GM12891 (cell line): ENCODE results near the gene CD44.

Experiments used
- DNase-seq: peaks from one replicate; pipeline ENCODE4 v3.0.0; 2011; ENCODE audit warnings: low spot score; ENCODE audit not compliant: insufficient read length
- FAIRE-seq: peaks from 2 replicates; lab custom pipeline; 2011; peaks lifted over from hg19 to GRCh38; lab: Jason Lieb, UNC
- PAX5 ChIP-seq: IDR thresholded peaks from 2 replicates; pipeline ENCODE4 v1.6.1; 2011; ENCODE audit warnings: low read length, moderate library complexity, mild to moderate bottlenecking; ENCODE audit not compliant: insufficient read depth, severe bottlenecking
- POLR2A ChIP-seq: IDR thresholded peaks from 2 replicates; pipeline ENCODE4 v1.6.1; 2011; ENCODE audit warnings: low read depth, low read length, control low read depth
- POLR2AphosphoS5 ChIP-seq: IDR thresholded peaks from 2 replicates; pipeline ENCODE4 v1.6.1; 2011; ENCODE audit warnings: low read depth, low read length, control low read depth
- POU2F2 ChIP-seq: IDR thresholded peaks from 2 replicates; pipeline ENCODE4 v1.6.1; 2011; ENCODE audit warnings: low read depth, mild to moderate bottlenecking, control low read depth, low read length, moderate library complexity
- SPI1 ChIP-seq: IDR thresholded peaks from 2 replicates; pipeline ENCODE4 v1.6.1; 2011; ENCODE audit warnings: low read depth, low read length, control low read depth
- TAF1 ChIP-seq: IDR thresholded peaks from 2 replicates; pipeline ENCODE4 v1.6.1; 2011; ENCODE audit warnings: low read depth, low read length, control low read depth

The CD44 gene

DNA sequence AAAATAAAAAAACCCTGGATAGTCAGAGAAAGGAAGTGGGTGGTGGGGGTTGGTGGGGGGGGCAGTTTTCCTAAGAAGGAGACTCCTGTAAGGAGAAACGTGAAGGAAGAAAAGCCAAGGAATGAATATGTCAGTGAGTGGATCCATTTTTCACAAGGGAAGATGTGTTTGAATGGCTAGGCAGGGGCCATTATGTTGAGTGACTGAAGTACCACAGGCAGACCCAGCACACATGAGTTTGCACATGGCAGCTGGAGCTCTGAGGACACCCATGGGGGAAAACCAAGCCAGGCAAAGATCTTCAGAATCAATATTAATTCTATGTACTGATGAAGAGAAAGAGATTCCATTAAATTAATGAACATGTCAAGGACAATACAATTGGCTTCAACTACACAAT lies 67.6 kb downstream of the CD44 start:
- no peak for FAIRE-seq
- no peak for TF ChIP-seq TAF1
- no peak for TF ChIP-seq POU2F2
- no peak for TF ChIP-seq PAX5
- TF ChIP-seq POLR2A: no peak
- peak; percentile 83 for TF ChIP-seq POLR2AphosphoS5
- no peak for DNase-seq

DNA sequence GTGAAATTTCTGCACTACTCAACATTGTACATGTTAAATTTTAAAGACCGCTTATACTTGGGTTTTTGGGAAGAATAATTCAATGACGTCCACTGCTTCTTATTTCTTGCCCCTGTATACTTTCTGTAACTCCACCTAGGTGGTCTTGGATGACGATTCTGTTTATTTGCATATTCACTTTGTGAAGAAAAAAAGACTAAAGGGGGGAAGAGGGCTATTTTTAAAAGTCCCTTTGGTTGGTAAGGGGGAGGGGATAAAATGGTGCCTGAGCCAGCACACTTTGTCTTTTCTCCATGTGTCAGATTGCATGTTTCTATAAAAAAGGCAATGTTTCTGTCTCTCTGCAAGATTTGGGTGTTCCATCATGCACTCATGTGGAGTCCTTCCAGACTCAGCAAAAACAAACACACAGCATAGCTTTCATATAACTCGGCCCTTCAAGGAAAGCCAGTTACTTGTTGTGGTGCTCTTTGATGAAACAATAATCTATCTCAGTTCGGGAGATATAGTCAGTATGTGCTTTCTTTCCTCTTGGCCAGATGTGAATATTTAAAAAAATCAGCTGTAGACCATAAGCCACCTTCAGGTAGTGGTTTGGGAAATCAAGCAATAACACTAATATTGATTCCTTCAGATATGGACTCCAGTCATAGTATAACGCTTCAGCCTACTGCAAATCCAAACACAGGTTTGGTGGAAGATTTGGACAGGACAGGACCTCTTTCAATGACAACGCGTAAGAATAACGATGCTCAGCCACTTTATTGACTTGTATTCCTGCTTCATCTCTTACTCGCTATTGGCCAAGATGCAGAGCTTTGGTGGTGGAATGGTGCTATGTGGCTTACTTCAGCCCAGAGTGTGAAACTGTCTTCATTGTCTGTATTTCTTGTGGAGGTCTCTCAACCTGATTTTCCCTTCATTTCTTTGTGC lies 68.8 kb downstream of the CD44 start:
- DNase-seq (no peak), FAIRE-seq (no peak)
- peak; percentile 64; the same call in 1 of the 2 replicates for TF ChIP-seq POLR2AphosphoS5
- no peak for TF ChIP-seq TAF1
- TF ChIP-seq POLR2A: peak; percentile 52
- no peak for TF ChIP-seq POU2F2

DNA sequence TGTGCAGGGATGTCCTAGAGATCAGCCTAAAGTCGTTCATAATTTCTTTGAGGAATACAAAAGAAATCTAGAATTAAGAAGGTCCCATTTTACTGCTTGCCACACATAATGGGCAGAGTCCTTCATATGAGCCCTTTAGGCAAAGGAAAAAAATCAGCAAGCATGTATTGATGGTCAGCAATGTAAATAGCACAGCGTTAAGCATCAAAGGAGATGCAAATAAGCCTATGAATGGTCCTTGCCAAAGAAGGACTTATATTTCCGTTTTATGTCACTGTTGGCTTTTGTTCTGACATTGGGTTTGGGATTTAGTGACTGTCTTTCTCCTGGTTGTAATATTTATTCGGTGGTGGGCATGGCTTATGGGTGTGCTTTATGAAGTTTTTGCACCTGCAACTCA lies 69.8 kb downstream of the CD44 start:
- TF ChIP-seq SPI1 (no peak), POU2F2 (no peak), PAX5 (no peak), POLR2A (peak; percentile 17; the same call in 1 of the 2 replicates), TAF1 (no peak), POLR2AphosphoS5 (peak; percentile 62)
- DNase-seq (no peak), FAIRE-seq (no peak)

DNA sequence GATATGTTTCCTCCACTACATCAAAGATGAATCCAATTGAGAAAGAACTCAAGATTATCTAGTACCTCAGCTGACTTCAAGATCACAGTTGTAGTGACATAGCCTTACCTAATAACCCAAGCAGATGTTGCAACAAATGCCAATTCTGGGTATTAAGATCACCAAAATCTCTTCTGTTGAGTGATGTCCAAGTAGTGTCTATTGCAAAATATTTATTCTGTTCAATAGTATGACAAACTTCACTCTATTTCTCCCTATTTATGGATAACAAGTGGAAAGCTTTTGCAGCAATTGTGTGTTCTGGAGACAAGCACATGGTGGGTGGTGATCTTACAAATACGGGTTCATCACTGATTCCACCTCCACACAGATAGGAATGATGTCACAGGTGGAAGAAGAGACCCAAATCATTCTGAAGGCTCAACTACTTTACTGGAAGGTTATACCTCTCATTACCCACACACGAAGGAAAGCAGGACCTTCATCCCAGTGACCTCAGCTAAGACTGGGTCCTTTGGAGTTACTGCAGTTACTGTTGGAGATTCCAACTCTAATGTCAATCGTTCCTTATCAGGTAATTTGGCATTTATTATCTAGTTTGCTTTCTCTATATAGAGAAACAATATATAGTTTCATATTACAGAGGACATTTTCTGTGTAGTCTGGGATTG lies 72.0 kb downstream of the CD44 start:
- TF ChIP-seq POU2F2: no peak
- TF ChIP-seq POLR2AphosphoS5: peak; percentile 70
- no peak for TF ChIP-seq PAX5
- no peak for TF ChIP-seq SPI1
- peak; percentile 52; the same call in 1 of the 2 replicates for TF ChIP-seq POLR2A
- TF ChIP-seq TAF1: no peak
- no peak for DNase-seq
- FAIRE-seq: peak; percentile 28

DNA sequence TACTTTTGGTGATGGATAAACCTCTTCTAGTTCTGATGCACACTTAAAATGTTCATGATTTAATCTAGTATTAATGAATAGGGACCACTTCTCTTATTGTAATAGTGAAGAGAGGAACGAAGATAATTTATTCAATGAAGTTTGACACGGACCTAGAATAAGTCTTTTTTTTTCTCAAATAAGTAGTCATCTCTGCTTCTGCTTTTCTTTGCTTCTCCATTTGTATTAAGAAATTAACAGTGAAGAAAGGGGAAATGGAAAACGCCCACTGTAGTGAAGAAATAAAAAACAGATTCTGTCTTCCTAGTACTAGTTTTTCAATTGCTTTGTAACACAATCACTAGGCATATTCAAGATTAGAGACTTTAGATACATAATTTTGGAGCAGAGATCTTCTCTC lies 73.0 kb downstream of the CD44 start:
- TF ChIP-seq TAF1: no peak
- TF ChIP-seq SPI1: peak; percentile 67; the same call in 1 of the 2 replicates
- DNase-seq: no peak
- no peak for FAIRE-seq

DNA sequence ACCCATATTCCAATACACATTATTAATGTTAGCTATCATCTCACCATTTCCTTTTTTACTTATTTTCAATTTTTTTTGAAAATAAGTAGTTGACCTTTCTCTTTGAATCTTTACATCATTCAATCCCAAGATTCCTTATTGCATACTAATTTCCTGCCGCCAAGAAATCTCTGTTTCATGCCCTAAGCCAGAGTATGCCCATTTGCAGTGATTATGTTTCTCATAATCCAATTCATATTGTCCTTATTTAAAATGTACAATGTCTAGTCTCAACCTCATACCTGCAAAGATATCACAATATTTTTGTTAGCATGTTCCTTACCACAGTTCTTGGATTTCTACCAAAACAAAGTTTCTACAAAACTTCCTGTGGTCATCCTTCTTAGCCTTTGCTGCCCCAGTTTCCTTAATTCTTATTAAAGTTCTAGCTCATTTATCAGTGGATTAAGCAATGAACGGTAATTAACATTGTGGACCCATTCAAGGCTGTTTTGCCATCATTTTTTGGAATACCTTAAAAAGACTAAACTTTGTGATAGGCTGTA lies 75.3 kb downstream of the CD44 start:
- FAIRE-seq (no peak), DNase-seq (no peak)
- no peak for TF ChIP-seq PAX5
- TF ChIP-seq POU2F2: no peak
- no peak for TF ChIP-seq SPI1
- TF ChIP-seq POLR2A: no peak
- no peak for TF ChIP-seq POLR2AphosphoS5
- TF ChIP-seq TAF1: no peak

DNA sequence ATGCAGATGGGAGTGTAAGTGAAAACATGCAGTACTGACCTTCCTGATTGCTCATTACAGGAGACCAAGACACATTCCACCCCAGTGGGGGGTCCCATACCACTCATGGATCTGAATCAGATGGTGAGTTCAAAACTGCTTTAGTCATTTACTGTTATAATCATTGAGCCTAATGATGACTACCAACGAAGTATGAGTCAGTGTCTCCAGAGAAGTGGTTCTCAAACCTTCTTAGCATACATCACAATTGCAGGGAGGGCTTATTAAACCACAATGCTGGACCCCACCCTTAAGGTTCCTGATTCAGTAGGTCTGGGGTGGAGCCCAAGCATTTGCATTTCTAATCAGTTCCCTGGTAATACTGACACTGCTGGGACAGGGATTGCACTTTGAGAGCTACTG lies 75.8 kb downstream of the CD44 start:
- TF ChIP-seq SPI1: no peak
- TF ChIP-seq POU2F2: 0 out of 2 replicates have a peak, but pooled peaks have one; percentile 21
- FAIRE-seq (peak; percentile 13), DNase-seq (no peak)

DNA sequence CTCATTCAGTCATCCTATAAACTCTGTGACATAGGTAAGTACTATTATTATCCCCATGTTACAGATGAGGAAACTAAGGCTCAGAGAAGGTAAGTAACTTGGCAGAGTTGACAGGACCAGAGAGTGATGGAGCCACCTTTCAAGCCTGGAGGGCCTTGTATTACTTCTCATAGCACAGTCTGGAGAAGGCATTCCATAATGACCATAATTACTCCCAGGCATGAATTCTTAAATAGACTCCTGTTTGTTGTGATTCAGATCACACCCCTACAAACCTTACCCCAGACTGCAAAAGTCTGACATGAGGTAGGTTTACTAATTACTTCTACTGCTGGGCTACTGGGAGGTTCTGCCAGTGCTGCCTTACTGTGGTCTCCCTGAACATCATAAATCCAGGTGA lies 77.0 kb downstream of the CD44 start:
- no peak for TF ChIP-seq POLR2AphosphoS5
- no peak for TF ChIP-seq SPI1
- TF ChIP-seq TAF1: no peak
- TF ChIP-seq POU2F2: no peak
- no peak for TF ChIP-seq POLR2A
- no peak for TF ChIP-seq PAX5
- no peak for FAIRE-seq
- no peak for DNase-seq

DNA sequence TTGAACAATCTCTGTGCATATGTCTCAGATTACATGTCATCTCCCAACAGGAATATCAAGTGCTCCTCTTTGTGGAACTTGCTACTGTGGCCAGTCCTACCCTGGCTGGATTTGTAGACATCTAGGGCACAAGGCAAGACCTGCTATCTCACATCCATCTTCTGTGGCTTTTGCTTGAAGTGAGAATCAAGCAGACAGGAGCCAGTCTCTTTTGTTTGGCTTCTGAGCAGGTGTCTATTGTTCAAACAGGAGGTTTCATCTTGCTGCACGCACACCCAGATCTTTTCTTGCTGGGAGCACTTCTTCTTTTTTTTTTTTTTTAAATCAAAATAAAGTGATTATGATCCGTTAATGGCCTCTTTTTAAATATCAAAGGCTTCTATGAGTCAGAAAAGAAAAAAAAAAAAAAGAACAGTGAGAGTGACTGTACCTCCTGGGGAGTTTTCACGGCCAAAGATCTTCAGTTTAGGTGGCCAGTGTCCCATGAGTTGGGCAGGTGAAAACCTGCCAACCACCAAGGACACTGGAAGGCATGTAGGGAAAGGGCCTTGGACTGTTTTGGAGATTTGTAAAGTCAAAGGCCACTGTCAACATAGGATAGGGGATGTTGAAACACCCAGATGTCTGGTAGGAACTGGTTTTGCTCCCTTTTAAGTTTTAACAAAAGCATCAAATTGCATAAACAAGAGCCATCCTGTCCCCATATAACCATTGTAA lies 78.1 kb downstream of the CD44 start:
- peak; percentile 62 for FAIRE-seq
- no peak for DNase-seq
- TF ChIP-seq SPI1 (peak; percentile 57), PAX5 (no peak), POLR2AphosphoS5 (no peak), POLR2A (no peak)

DNA sequence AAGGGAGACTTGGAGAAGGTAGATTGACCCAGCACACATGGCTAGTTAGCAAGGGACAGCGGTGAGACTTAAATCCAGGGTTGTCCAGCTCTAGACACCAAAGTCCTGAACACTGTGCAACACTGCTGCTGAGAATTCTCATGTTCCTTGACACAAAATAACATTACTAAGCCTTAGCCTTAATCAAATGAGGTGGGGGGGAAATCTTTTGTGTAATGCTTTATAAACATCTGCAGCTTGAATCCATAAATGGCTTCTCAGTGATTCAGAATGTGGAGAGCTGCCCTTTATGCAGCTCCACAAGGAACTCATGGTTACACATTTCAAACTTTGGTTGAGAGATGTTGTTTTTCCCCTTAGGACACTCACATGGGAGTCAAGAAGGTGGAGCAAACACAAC lies 80.0 kb downstream of the CD44 start:
- TF ChIP-seq POLR2A: peak; percentile 41; the same call in 1 of the 2 replicates
- TF ChIP-seq POU2F2: no peak
- FAIRE-seq (no peak), DNase-seq (no peak)
